HG03280 (cell line): ENCODE measurements around the gene DNASE1L2.

ENCODE experiments used
- ATAC-seq: cut with Tn5 transposase; IDR thresholded peaks from one replicate; pipeline ENCODE4 v1.9.1; 2021; ENCODE audit warnings: mild to moderate bottlenecking, moderate library complexity; ENCODE audit not compliant: unreplicated experiment

DNASE1L2 gene

DNA sequence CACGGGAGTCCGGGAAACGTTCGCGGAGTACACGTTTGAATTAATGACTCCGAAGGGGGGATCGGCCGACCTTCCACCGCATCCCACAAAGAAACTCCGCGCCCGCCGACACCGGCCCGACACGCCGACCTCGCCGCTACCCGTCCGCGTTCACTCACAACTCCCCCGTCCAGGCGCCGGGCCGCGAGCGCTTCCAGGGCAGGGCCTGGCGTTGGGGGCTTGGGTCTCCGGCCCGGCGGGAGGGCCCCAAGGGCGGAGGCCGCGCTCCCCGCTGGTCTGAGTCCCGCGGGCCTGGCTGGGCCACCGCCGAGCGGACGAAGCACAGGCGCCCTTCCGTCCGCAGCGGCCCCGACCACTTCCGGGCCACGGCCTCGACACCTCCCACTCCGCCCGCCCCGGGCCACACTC, 31.3 kb downstream of the DNASE1L2 start:
- peak; percentile 59 for ATAC-seq

DNA sequence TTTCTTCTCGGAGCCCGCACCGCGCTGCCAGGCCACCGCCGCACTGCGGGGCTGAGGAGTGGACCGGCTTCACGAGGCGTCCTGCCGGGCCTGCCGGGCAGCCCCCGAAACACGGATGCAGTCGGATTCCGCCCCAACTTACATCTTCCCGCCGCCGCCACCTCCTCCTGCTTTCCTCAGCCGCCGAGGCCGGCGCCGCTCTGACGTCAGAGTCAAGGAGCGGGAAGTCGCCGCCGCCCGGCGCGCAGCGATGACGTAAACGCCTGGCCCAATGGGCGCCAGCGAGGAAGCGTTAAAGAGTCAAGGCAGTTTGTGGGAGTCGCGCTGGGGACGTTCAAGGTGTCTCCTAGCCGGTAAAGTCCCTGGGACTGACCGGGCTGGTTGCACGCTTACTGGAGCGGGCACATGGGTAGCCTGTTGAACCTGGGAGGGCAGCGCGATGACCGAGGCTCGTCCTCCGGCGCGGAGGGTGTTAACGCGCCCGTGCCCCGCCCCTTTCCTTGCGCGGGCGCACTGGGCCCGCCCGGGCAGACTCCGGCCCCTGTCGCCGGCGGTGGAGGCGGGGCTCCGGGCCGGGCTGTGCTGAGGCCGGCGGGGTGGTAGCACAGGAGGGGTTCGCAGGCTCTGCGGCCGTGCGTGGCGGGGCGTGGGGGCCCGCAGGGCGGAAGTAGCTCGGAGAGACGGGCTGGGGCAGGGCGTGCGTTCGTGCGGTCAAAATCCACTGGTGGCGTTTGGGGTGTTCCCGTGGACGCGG, 31.8 kb downstream of the DNASE1L2 start, which contains the start of gene RNPS1:
Gene RNPS1 (minus strand): TSS at position 214 of the 754 bp plus-strand sequence. CDS start 3,483 bp downstream, outside the sequence.
- ATAC-seq: peak; percentile 82

DNA sequence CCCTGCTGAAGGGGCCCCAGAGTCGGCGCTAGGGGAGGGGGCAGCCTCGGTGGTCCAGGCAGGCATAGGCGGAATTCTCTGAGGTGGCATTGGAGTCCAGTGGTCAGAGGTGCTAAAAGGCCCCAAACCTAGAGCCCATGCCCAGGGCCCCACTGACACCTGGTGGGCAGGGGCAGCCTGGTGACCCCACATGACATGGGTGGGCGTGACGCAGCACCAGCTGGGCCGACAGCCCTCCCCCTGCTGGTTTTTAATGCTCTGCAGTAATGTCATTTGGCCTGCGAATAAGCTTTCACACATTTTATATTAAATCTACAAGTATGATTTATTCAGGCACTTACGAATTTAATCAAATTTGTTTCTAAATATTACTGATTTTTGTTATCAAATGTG, 33.8 kb downstream of the DNASE1L2 start:
- no peak for ATAC-seq

DNA sequence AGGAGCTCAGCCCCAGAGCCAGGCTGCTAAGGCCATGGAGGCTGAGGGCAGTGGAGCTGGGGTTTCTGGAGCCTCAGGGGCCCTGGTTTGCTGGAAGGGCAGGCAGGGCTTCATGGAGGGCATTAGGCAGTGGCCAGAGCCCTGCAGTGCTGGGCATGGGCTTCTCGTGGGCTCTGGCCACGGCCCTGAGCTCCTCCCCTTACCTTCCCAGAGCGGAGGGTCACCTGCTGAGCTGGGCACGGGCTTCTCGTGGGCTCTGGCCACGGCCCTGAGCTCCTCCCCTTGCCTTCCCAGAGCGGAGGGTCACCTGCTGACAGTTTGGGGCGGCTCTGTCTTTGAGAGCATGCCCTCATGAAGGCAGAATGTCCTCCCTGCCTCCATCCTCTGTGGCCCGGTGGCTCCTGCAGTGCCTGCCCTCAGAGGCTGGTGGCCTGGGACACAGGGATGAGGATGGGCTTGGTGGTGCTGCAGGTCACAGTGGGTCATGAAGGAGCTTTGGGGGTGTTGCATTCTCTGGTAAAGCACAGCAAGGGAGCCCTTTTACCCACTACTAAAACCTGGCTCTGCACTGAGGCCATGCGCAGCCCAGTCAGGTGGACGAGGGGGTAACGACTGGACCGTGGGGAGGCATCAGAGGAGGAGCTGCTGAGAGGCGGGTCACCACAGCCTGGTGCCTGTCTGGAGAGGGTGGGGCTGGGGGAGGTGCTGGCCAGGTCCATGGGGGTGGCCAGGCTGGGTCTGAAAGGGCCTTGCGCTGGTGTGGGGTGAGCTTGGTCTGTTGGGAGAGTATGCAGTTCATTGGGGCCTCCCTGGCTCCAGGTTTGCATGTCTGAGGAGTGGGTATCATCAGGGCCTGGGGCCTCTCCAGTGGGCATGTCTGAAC, 34.6 kb downstream of the DNASE1L2 start:
- no peak for ATAC-seq

DNA sequence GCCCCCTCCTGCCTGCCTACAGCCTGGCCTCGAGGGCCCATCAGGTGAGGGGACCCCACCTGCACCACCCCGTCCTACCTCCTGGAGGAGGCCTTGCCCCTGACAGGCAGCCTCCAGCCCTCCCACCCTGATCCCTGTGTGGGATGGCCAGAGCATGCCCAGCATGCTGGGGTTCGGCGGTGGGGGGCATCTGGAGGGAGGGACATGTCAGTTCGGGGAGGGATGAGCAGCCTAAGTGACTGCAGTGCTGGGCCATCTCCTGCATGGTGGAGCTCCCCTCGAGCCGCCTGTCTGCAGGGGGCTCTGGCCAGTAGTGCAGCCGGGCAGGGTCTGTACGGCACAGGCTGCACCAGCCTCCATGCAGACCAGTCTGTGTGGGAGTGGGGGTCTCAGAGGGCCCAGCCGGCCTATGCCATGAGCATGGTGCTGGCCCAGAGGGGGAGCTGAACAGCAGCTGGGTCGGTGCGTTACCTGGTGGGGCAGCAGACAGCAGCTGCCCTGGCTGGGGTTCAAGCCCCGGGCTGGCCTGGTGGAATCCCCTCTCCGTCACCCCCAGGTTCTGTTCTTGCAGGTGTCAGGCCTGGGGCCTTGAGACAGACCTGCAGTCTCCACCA, 35.7 kb downstream of the DNASE1L2 start:
- no peak for ATAC-seq

DNA sequence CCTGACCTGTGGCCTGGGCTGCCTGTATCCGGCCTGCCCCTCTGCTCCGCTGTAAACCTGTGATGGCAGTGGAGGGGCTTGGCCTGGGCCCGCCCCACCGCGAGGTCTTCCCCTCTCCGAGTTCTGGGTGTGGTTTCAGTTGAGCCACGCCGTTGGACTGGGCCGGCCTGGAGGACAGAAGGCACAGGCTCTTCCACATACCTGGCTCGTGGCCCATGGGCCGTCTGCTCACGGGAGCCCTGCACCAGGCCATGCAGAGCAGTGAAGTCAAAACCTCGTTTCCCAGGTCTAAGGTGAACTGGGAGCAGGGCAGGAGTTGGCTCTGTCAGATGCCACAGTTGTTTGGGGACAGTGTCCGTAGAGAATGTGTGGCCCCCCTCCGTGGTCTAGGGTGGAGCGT, 37.2 kb downstream of the DNASE1L2 start:
- ATAC-seq: no peak

DNA sequence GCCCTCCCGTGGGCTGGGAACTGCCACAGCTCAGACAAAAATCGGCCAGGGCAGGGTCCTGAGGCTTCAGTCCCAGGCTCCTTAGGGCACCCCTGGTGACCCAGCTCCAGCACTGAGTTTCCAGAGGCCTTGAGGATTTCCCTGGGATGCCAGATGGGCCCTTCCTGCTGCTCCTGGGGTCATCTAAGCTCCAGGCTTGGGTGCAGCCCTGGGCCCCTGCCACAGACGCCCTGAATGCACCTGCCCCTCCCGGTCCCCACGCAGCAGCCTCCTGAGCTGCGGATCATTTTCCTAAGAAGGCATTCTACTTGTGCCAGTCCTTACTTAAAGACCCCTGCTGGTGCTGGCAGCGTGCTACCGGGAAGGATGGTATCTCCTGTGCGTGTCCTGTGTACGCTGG, 37.7 kb downstream of the DNASE1L2 start:
- no peak for ATAC-seq

DNA sequence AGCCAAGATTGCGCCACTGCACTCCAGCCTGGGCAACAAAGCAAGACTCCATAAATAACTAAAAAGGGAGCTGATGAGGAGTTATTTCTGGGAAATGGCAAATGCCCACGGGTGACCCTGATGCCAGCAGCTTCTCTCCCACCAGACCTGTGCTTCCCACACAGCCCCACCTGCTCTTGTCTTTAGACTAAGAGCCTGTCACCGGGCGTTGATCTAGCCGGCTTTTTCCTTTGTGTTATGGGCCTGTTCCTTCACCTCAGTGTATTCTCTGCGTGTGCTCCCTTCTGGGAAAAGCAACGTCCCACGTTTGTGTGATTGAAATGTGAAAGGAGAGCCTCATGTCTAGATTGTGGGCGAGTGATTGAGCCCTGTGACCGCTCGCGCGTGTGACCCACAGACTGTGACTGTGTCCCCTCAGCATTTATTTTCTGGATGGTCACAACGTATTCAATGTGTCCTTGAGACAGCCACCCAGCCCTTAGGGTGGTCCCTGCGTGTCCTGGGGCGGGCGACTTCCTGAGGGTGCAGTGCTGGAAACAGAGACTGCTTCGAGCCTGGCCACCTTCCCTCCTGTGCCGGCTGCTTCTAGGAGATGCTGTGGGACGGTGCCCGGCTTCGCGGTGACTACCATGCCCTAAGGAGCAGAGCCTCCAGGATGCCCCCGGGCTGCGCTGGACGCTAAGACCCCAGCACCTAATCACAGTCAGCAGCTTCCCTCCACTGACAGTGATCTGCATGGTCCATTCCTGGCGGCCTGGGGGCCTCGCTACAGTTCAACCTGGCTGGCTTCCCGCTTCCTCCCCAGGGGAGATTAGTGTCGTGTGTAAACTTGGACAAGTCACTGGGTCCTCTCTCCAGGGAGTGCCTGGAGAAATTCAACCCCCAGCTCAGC, 39.5 kb downstream of the DNASE1L2 start:
- no peak for ATAC-seq

DNA sequence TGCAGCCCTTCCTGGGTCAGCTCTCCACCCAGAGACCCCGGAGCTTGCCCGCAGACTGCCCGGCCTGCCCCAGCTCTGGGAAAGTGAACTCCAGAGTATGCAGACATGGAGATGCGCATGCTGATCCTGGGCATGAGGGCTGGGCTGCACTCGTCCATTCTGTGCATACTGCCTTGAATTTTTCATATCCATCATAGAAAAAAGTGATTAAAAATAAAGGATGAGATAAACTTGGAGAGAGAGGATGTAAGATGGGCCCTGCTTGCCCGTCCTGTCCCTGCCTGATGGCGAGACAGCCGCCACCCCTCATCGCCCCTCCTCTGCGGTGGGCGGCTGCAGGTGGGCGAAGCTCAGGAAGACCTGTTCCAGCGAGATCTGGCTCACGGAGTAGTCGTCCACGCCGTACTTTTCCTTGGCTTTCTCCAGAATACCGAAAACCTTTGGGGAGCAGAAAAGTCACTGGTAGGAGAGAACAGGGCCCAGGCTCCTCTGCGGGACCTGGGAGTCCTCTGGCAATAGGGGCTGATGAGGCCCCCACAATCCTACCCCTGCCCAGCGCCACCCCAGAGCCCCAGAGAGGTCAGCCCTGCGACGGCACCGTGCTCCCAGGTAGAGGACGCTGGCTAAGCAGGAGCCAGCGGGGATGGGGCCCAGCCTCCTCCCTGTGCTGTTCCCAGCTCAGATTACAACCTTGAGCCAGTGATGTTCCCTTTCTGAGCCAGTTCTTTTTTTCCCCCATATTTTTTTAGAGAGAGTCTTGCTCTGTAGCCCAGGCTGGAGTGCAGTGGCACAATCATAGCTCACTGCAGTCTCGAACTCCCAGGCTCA, 40.3 kb downstream of the DNASE1L2 start:
- ATAC-seq: no peak

DNA sequence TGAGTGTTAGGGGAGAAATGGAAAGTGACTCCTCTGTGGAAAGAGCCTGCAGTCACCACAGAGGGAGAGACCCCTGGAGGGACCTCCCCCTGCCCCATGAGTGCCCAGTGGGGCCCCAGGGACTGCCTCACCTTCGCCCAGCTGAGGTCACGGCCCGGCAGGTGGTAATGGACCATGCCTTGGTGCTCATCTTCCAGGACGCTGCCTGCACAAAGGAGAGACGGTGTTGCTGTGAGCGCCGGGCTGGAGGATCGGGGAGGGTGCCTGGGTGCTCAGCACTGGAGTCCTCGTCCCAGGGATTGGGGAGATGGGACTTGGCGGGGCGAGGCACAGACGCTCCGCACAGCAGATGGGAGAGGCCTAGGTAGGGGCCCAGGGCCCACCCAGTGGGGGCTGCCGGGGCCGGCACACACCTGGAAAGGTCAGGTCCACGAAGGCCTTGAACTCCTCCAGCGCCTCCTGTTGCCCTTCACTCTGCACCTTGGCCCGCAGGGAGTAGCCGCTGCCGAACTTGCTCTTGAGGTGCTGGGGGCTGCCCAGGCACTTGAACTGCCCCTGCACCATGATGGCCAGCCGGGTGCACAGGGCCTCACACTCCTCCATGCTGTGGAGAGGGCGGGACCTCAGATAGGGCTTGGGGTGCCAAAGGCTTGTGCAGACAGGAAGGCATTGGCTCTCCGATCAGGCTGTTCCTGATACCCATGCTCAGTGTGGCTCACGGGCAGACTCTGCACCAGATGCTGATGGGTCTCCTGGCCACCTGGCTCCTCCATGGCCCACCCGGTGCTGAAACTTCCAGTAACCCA, 41.4 kb downstream of the DNASE1L2 start:
- ATAC-seq: no peak

DNA sequence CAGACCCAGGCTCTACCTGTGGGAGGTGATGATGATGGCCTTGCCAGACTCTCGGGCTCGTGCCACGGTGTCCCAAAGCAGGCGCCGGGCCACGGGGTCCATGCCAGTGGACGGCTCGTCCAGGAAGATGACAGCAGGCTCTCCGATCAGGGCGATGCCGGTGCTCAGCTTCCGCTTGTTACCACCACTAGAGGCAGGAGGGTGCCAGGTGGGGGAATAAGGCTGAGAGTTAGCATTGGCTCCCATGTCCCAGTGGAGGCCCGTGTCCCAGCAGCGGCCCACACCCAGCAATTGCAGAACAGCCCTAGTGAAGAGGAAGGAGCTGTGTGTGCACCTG, 42.0 kb downstream of the DNASE1L2 start:
- no peak for ATAC-seq

DNA sequence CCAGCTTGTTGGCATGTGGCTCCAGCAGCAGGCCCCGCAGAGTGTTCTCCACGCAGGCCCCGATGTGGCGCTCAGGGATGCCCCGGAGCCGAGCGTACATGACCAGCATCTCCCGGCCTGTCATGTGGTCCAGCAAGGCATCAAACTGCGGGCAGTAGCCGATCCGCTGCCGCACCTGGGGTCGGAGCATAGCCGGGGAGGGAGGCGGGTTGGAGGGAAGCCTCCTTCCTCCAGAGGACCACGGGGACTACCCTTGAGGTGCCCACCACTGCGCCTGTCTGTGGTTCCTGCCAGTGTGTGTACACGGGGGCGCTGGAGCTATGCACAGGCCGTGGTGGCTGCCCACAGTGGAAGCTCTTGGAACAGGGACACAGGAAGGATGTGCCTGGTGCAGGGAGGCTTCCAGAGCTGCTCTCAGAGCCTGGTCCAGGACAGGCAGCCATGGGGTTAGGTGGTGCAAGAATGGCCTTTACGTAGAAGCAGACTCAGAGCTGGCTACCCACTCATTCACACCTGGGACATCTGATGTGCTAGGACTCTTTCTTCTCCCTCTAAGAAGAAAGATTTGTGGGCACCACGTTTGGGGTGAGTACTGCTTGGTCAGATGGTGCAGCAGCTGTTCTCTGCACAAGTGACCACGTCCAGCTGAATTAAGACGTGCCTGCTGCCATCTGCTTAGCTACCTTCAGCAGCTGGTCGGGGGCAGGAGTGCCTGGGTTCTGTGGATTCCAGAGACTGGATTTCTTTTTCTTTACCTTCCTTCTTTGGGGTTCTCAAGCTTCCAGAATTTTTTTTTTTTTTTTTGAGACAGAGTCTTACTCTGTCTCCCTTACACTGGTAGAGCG, 42.9 kb downstream of the DNASE1L2 start:
- ATAC-seq: no peak

DNA sequence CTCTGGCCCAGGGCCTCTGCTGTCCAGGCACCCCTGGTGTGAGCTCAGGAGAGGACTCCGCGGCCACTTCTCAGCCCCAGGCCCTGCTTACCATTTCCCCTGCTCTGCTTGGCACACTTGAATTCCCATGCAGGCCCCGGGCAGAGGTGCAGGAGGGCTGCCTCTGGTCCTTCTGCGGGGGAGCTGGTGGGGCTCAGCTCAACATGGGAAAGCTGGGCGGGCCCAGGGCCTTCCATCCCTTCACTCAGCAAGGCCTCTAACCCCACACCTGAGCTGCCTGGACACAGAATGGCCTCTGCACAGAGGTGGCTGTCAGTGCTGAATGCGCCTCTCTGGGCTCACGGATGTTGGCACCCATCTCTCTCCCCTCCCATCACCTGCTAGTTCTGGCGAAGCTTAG, 44.2 kb downstream of the DNASE1L2 start:
- ATAC-seq: no peak

DNA sequence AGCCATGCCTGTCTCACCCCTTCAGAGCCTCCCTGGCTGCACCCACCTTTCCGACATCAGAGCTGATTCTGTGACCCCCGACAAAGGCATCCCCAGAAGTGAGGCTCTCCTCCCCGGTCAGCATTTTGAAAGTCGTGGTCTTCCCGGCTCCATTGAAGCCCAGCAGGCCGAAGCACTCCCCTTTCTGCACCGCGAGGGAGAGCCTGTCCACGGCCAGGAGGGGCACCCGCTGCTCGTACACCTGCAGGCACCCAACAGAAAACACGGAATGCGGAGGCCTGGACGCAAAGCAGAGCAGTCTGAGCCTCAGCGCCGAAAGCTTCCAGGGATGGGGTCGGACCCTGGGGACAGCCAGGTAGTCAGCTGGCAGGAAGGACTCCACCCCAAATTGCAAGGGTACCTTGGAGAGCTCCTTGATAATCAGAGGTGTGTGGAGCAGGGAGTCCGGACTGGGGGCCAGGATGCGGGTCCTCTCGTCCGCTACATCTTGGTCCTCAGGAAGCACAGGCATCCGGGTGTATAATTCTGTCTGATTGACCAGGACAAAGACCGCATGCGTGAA, 44.8 kb downstream of the DNASE1L2 start:
- no peak for ATAC-seq

DNA sequence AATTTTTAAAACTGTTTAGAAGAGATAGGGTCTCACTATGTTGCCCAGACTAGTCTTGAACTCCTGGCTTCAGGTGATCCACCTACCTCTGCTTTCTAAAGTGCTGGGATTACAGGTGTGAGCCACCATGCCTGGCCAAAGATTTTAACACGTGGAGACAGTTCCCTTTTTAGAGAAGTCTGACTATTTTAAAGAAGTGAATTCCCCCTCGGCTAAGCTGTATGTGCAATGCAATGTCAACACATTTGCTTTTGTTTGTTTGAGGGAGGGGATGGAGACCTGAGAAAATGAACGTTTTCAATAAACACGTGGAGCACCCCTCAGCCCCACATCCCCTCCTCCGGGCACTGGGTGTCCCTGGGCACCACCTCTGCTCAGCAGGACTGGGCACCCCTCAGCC, 46.0 kb downstream of the DNASE1L2 start:
- no peak for ATAC-seq

DNA sequence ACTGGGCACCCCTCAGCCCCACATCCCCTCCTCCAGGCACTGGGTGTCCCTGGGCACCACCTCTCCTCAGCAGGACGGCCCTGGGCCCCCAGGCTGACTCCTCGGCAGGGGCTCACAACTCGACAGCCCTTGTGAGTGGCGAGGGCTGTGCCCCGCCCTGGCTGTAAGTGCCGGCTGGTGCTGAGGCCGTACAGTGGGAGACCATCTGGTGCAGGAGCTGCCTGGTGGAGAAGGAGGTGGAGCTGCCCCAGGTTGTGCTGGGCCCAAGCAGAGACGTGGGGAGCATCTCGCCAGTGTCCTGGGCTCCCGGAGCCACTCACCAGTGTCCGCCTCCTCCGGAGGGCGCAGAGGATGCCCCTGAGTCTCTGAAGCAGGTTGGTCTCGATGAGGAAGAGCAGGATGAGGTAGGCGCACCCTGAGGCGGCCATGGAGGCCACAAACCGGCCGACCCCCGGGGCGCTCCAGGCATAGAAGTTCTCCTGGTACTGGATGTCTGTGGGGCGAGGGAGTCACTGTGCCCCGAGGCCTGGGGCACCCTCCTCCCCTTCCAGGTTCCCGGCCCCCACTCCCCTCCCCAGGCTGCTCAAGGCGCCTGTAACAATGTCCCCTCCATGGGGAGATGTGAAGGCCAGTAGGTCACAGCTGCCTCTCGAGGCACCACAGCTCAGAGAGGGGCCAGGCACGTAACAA, 46.8 kb downstream of the DNASE1L2 start:
- ATAC-seq: no peak
